Amygdala (tissue), 56 donors: ENCODE measurements around the gene KRT1.

ENCODE experiments used
- DNase-seq, 56 donors: peaks; one replicate each; lab custom pipeline; 2025; lab: John Stamatoyannopoulos, UW

Gene KRT1

GRCh38 chr12:52662918-52663229 lies 17.3 kb downstream of the KRT1 start:
- no peak for DNase-seq

GRCh38 chr12:52662093-52662917 lies 17.9 kb downstream of the KRT1 start:
- no peak for DNase-seq

- no peak for DNase-seq
Measured at GRCh38 chr12:52661668-52662067, 18.5 kb downstream of the KRT1 start.

GRCh38 chr12:52660934-52661499 lies 19.2 kb downstream of the KRT1 start:
- DNase-seq, result no peak

GRCh38 chr12:52659951-52660350 lies 20.3 kb downstream of the KRT1 start:
- no peak for DNase-seq

- DNase-seq, result no peak
Measured at GRCh38 chr12:52659395-52659794, 20.8 kb downstream of the KRT1 start.

- no peak for DNase-seq
Measured at GRCh38 chr12:52658196-52658595, 22.0 kb downstream of the KRT1 start.

GRCh38 chr12:52657250-52657902 lies 22.8 kb downstream of the KRT1 start:
- DNase-seq, result no peak

GRCh38 chr12:52656616-52657015 lies 23.6 kb downstream of the KRT1 start:
- DNase-seq, result no peak

GRCh38 chr12:52655720-52656124 lies 24.5 kb downstream of the KRT1 start:
- DNase-seq, result no peak

- no peak for DNase-seq
Measured at GRCh38 chr12:52655251-52655650, 25.0 kb downstream of the KRT1 start.

GRCh38 chr12:52651726-52652261 lies 28.4 kb downstream of the KRT1 start, which contains the start of gene KRT2:
Gene KRT2 (minus strand): TSS chr12:52652211. CDS start chr12:52652142, 69 bp downstream.
- no peak for DNase-seq

- DNase-seq, result no peak
Measured at GRCh38 chr12:52650520-52651081, 29.6 kb downstream of the KRT1 start.

- DNase-seq, result no peak
Measured at GRCh38 chr12:52649066-52649465, 31.1 kb downstream of the KRT1 start.

GRCh38 chr12:52648012-52648550 lies 32.1 kb downstream of the KRT1 start:
- no peak for DNase-seq

- no peak for DNase-seq
Measured at GRCh38 chr12:52647601-52648000, 32.6 kb downstream of the KRT1 start.

- DNase-seq, result no peak
Measured at GRCh38 chr12:52646613-52647012, 33.6 kb downstream of the KRT1 start.

GRCh38 chr12:52645982-52646381 lies 34.2 kb downstream of the KRT1 start:
- DNase-seq, result no peak

- no peak for DNase-seq
Measured at GRCh38 chr12:52645120-52645761, 35.0 kb downstream of the KRT1 start.

GRCh38 chr12:52644078-52644415 lies 36.2 kb downstream of the KRT1 start:
- DNase-seq, result no peak
